IPS DF 6.9 (cell line): ENCODE data around the gene MAGI2.
A peak's percentile ranks its signal among the peaks of the same experiment; 100 is the strongest.

ENCODE experiments used
- DNase-seq: peaks from one replicate; pipeline ENCODE4 v3.0.0-alpha.2; 2013; ENCODE audit warnings: low read depth, low spot score
- H3K27ac ChIP-seq: one replicate; pipeline ENCODE4 v1.5.1; 2013; ENCODE audit warnings: low read length, control low read depth
- H3K27me3 ChIP-seq: 2 replicates; pipeline ENCODE4 v1.6.1; 2013; ENCODE audit warnings: mild to moderate bottlenecking, low read length; ENCODE audit not compliant: control insufficient read depth, insufficient read depth
- H3K36me3 ChIP-seq: 2 replicates; pipeline ENCODE4 v1.6.1; 2013; ENCODE audit warnings: low read length; ENCODE audit not compliant: control insufficient read depth, insufficient read depth
- H3K4me1 ChIP-seq: 2 replicates; pipeline ENCODE4 v1.6.1; 2013; ENCODE audit warnings: low read length; ENCODE audit not compliant: control insufficient read depth, insufficient read depth
- H3K4me3 ChIP-seq: 2 replicates; pipeline ENCODE4 v1.5.1; 2013; ENCODE audit warnings: mild to moderate bottlenecking, low read length
- H3K9me3 ChIP-seq: 2 replicates; pipeline ENCODE4 v1.6.1; 2013; ENCODE audit warnings: low read length, inconsistent platforms; ENCODE audit not compliant: control insufficient read depth, insufficient read depth
- WGBS: extraction: QIAGEN DNeasy Blood & Tissue Kit; methylation state at CpG from one replicate; pipeline ENCODE4 v1.1.7; 2013; ENCODE audit warnings: mixed read lengths, missing lambda C conversion rate; ENCODE audit not compliant: insufficient read length, insufficient coverage; 5-methylcytosine and 5-hydroxymethylcytosine counted together

The MAGI2 gene

GRCh38 chr7:79272938-79273337, 180.5 kb downstream of the MAGI2 start:
- Histone ChIP-seq H3K9me3 (no peaks in the 10 kb centered on the region), H3K27ac (no peak overlapping the region), H3K27me3 (no peaks in the 10 kb centered on the region), H3K36me3 (no peaks in the 10 kb centered on the region), H3K4me3 (no peak overlapping the region), H3K4me1 (no peaks in the 10 kb centered on the region; the same call in 1 of the 2 replicates)
- no peak for DNase-seq
- no CpG with 5 or more reads among the region's 2 CpGs for WGBS

- no peaks in the 10 kb centered on the region for H3K36me3 ChIP-seq
- no CpG with 5 or more reads among the region's 4 CpGs for WGBS
- H3K4me1 ChIP-seq = no peaks in the 10 kb centered on the region; the same call in 1 of the 2 replicates
- H3K27ac ChIP-seq = no peak overlapping the region
- no peaks in the 10 kb centered on the region for H3K27me3 ChIP-seq
- DNase-seq = no peak
- no peaks in the 10 kb centered on the region for H3K9me3 ChIP-seq
- no peak overlapping the region for H3K4me3 ChIP-seq
Observed at GRCh38 chr7:79272066-79272669, 181.3 kb downstream of the MAGI2 start.

- Histone ChIP-seq H3K4me1 (no peaks in the 10 kb centered on the region; the same call in 1 of the 2 replicates), H3K36me3 (no peaks in the 10 kb centered on the region), H3K27ac (no peak overlapping the region), H3K4me3 (no peak overlapping the region), H3K27me3 (no peaks in the 10 kb centered on the region), H3K9me3 (no peaks in the 10 kb centered on the region)
- no CpG with 5 or more reads among the region's 6 CpGs for WGBS
- no peak for DNase-seq
Observed at GRCh38 chr7:79268730-79269129, 184.7 kb downstream of the MAGI2 start.

- Histone ChIP-seq H3K4me3 (no peak overlapping the region), H3K27me3 (no peaks in the 10 kb centered on the region), H3K36me3 (no peaks in the 10 kb centered on the region), H3K9me3 (no peaks in the 10 kb centered on the region), H3K27ac (no peak overlapping the region), H3K4me1 (no peaks in the 10 kb centered on the region)
- DNase-seq = no peak
- no CpG with 5 or more reads among the region's 3 CpGs for WGBS
Observed at GRCh38 chr7:79258826-79259225, 194.6 kb downstream of the MAGI2 start.

GRCh38 chr7:79257959-79258358, 195.5 kb downstream of the MAGI2 start:
- Histone ChIP-seq H3K9me3 (no peaks in the 10 kb centered on the region), H3K27ac (no peak overlapping the region), H3K36me3 (no peaks in the 10 kb centered on the region), H3K27me3 (no peaks in the 10 kb centered on the region), H3K4me3 (no peak overlapping the region), H3K4me1 (no peaks in the 10 kb centered on the region)
- DNase-seq = no peak
- 100% methylated on average over 1 of the region's 1 CpG for WGBS

- no CpG with 5 or more reads among the region's 4 CpGs for WGBS
- DNase-seq = peak; percentile 9
Observed at GRCh38 chr7:79245623-79246249, 207.7 kb downstream of the MAGI2 start.

GRCh38 chr7:79244482-79244881, 209.0 kb downstream of the MAGI2 start:
- H3K27ac ChIP-seq = no peak overlapping the region
- H3K4me3 ChIP-seq = no peak overlapping the region
- H3K9me3 ChIP-seq = no peaks in the 10 kb centered on the region
- no CpG with 5 or more reads among the region's 1 CpG for WGBS
- no peaks in the 10 kb centered on the region for H3K36me3 ChIP-seq
- H3K27me3 ChIP-seq = no peaks in the 10 kb centered on the region
- no peaks in the 10 kb centered on the region; the same call in 1 of the 2 replicates for H3K4me1 ChIP-seq
- DNase-seq = no peak

More at GRCh38 chr7:79245623-79246249, 207.7 kb downstream of the MAGI2 start:
- Histone ChIP-seq H3K9me3 (no peaks in the 10 kb centered on the region), H3K27me3 (no peaks in the 10 kb centered on the region), H3K4me1 (no peaks in the 10 kb centered on the region), H3K27ac (no peak overlapping the region), H3K36me3 (no peaks in the 10 kb centered on the region), H3K4me3 (no peak overlapping the region)

GRCh38 chr7:79241288-79242060, 212.0 kb downstream of the MAGI2 start:
- no peak for DNase-seq
- no peak overlapping the region for H3K27ac ChIP-seq

GRCh38 chr7:79240413-79240812, 213.1 kb downstream of the MAGI2 start:
- WGBS = 100% methylated on average over 1 of the region's 2 CpGs
- no peaks in the 10 kb centered on the region; the same call in 1 of the 2 replicates for H3K4me1 ChIP-seq

More at GRCh38 chr7:79241288-79242060, 212.0 kb downstream of the MAGI2 start:
- WGBS = no CpG with 5 or more reads among the region's 1 CpG
- H3K4me1 ChIP-seq = no peaks in the 10 kb centered on the region; the same call in 1 of the 2 replicates
- H3K27me3 ChIP-seq = no peaks in the 10 kb centered on the region
- no peaks in the 10 kb centered on the region for H3K36me3 ChIP-seq
- no peak overlapping the region for H3K4me3 ChIP-seq
- H3K9me3 ChIP-seq = no peaks in the 10 kb centered on the region

GRCh38 chr7:79236352-79237028, 217.0 kb downstream of the MAGI2 start:
- H3K4me3 ChIP-seq = no peak overlapping the region
- no peaks in the 10 kb centered on the region for H3K9me3 ChIP-seq
- no CpG with 5 or more reads among the region's 4 CpGs for WGBS
- H3K27me3 ChIP-seq = no peaks in the 10 kb centered on the region
- H3K4me1 ChIP-seq = no peaks in the 10 kb centered on the region; the same call in 1 of the 2 replicates
- no peak overlapping the region for H3K27ac ChIP-seq
- no peak for DNase-seq
- no peaks in the 10 kb centered on the region for H3K36me3 ChIP-seq

More at GRCh38 chr7:79240413-79240812, 213.1 kb downstream of the MAGI2 start:
- Histone ChIP-seq H3K9me3 (no peaks in the 10 kb centered on the region), H3K27me3 (no peaks in the 10 kb centered on the region), H3K36me3 (no peaks in the 10 kb centered on the region), H3K27ac (no peak overlapping the region), H3K4me3 (no peak overlapping the region)
- DNase-seq = no peak
